SU-DHL-6 (cell line): Measurements from ENCODE around the gene BHMT.
A peak's percentile ranks its signal among the peaks of the same experiment; 100 is the strongest.

Experiments
- H2AFZ ChIP-seq: fragments of 200-600 bp; sonication (generic); 2 replicates; pipeline ENCODE4 v1.6.1; 2014; ENCODE audit warnings: low read depth, mild to moderate bottlenecking, moderate library complexity, mixed read lengths, antibody characterized with exemption, low read length; ENCODE audit not compliant: severe bottlenecking
- H3F3A ChIP-seq: fragments of 200-600 bp; shearing (Covaris generic); 2 replicates; pipeline ENCODE4 v1.6.0; 2016; ENCODE audit warnings: antibody characterized with exemption, mild to moderate bottlenecking; ENCODE audit not compliant: insufficient read depth
- H3K27ac ChIP-seq: fragments of 200-600 bp; sonication (generic); 2 replicates; pipeline ENCODE4 v1.5.1; 2016; ENCODE audit warnings: low read depth, mild to moderate bottlenecking, low read length, moderate library complexity, mixed read lengths
- H3K27me3 ChIP-seq: fragments of 200-600 bp; sonication (generic), shearing (Covaris generic); 2 replicates; pipeline ENCODE4 v1.6.0; 2014; ENCODE audit warnings: mild to moderate bottlenecking, low read length
- H3K36me3 ChIP-seq: fragments of 200-600 bp; sonication (generic); 2 replicates; pipeline ENCODE4 v1.6.1; 2014; ENCODE audit warnings: mild to moderate bottlenecking, low read length, mixed read lengths
- H3K4me2 ChIP-seq: fragments of 300-600, 200-600 bp; shearing (Covaris generic), sonication (generic); 2 replicates; pipeline ENCODE4 v1.6.0; 2014; ENCODE audit warnings: low read length, low read depth, mild to moderate bottlenecking; ENCODE audit not compliant: poor library complexity, severe bottlenecking
- H3K4me3 ChIP-seq: fragments of 200-600 bp; sonication (generic); 2 replicates; pipeline ENCODE4 v1.5.1; 2014; ENCODE audit warnings: antibody characterized with exemption, low read length, mild to moderate bottlenecking, mixed read lengths; ENCODE audit not compliant: insufficient read depth, poor library complexity, severe bottlenecking
- H3K79me2 ChIP-seq: fragments of 200-600 bp; sonication (generic); 2 replicates; pipeline ENCODE4 v1.6.1; 2014; ENCODE audit warnings: mild to moderate bottlenecking, low read length, moderate library complexity; ENCODE audit not compliant: insufficient read depth
- H3K9ac ChIP-seq: fragments of 200-600 bp; sonication (generic); 2 replicates; pipeline ENCODE4 v1.7.0; 2014; ENCODE audit warnings: mild to moderate bottlenecking, low read length
- H3K9me2 ChIP-seq: fragments of 200-600 bp; sonication (generic); replicated peaks from 2 replicates; pipeline ENCODE4 v1.6.1; 2014; ENCODE audit warnings: low read length; ENCODE audit not compliant: insufficient read depth
- H3K9me3 ChIP-seq: fragments of 200-600 bp; sonication (generic); 2 replicates; pipeline ENCODE4 v1.6.1; 2014; ENCODE audit warnings: low read length, mixed read lengths; ENCODE audit not compliant: insufficient read depth
- H4K20me1 ChIP-seq: fragments of 200-600 bp; sonication (generic); 2 replicates; pipeline ENCODE4 v1.6.1; 2014; ENCODE audit warnings: low read depth, mild to moderate bottlenecking, antibody characterized with exemption, low read length, moderate library complexity, mixed read lengths
- EZH2phosphoT487 ChIP-seq: fragments of 200-600 bp; sonication (generic), shearing (Covaris generic); conservative IDR thresholded peaks from 2 replicates; pipeline ENCODE4 v1.6.1; 2018; ENCODE audit warnings: mild to moderate bottlenecking, antibody characterized with exemption, low read length, moderate library complexity, mixed read lengths
- TF ChIP-seq, protein P1 (sequence below): fragments of 200-600 bp; sonication (generic); IDR thresholded peaks from one replicate; pipeline ENCODE4 v1.5.1; 2017; ENCODE audit warnings: antibody characterized with exemption, mild to moderate bottlenecking, low read length, moderate library complexity; ENCODE audit not compliant: insufficient read depth, poor library complexity, severe bottlenecking

BHMT gene

GRCh38 chr5:79108086-79108485 is 3.5 kb upstream of the BHMT start:
- no peak overlapping the region for H3K4me2 ChIP-seq
- H3K9ac ChIP-seq = no peak overlapping the region
- H3K27ac ChIP-seq = no peak overlapping the region
- no peaks in the 10 kb centered on the region for H3K9me2 ChIP-seq
- no peaks in the 10 kb centered on the region for H3K79me2 ChIP-seq
- no peak for TF ChIP-seq EZH2phosphoT487
- no peak overlapping the region for H3K4me3 ChIP-seq
- H3K9me3 ChIP-seq = no peaks in the 10 kb centered on the region
- H3K36me3 ChIP-seq = no peaks in the 10 kb centered on the region
- no peaks in the 10 kb centered on the region for H3F3A ChIP-seq
- no peaks in the 10 kb centered on the region for H4K20me1 ChIP-seq
- H3K27me3 ChIP-seq = no peaks in the 10 kb centered on the region
- no peak overlapping the region for H2AFZ ChIP-seq

GRCh38 chr5:79108792-79109191 is 2.8 kb upstream of the BHMT start:
- Histone ChIP-seq H3K79me2 (no peaks in the 10 kb centered on the region), H2AFZ (no peak overlapping the region), H3K4me3 (no peak overlapping the region), H3K36me3 (no peaks in the 10 kb centered on the region), H3K9me3 (no peaks in the 10 kb centered on the region), H3F3A (no peaks in the 10 kb centered on the region), H3K9me2 (no peaks in the 10 kb centered on the region), H3K27ac (no peak overlapping the region), H4K20me1 (no peaks in the 10 kb centered on the region), H3K27me3 (no peaks in the 10 kb centered on the region), H3K4me2 (no peak overlapping the region), H3K9ac (no peak overlapping the region)
- no peak for TF ChIP-seq EZH2phosphoT487
- TF ChIP-seq, protein P1, sequence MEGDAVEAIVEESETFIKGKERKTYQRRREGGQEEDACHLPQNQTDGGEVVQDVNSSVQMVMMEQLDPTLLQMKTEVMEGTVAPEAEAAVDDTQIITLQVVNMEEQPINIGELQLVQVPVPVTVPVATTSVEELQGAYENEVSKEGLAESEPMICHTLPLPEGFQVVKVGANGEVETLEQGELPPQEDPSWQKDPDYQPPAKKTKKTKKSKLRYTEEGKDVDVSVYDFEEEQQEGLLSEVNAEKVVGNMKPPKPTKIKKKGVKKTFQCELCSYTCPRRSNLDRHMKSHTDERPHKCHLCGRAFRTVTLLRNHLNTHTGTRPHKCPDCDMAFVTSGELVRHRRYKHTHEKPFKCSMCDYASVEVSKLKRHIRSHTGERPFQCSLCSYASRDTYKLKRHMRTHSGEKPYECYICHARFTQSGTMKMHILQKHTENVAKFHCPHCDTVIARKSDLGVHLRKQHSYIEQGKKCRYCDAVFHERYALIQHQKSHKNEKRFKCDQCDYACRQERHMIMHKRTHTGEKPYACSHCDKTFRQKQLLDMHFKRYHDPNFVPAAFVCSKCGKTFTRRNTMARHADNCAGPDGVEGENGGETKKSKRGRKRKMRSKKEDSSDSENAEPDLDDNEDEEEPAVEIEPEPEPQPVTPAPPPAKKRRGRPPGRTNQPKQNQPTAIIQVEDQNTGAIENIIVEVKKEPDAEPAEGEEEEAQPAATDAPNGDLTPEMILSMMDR = no peak

DNA sequence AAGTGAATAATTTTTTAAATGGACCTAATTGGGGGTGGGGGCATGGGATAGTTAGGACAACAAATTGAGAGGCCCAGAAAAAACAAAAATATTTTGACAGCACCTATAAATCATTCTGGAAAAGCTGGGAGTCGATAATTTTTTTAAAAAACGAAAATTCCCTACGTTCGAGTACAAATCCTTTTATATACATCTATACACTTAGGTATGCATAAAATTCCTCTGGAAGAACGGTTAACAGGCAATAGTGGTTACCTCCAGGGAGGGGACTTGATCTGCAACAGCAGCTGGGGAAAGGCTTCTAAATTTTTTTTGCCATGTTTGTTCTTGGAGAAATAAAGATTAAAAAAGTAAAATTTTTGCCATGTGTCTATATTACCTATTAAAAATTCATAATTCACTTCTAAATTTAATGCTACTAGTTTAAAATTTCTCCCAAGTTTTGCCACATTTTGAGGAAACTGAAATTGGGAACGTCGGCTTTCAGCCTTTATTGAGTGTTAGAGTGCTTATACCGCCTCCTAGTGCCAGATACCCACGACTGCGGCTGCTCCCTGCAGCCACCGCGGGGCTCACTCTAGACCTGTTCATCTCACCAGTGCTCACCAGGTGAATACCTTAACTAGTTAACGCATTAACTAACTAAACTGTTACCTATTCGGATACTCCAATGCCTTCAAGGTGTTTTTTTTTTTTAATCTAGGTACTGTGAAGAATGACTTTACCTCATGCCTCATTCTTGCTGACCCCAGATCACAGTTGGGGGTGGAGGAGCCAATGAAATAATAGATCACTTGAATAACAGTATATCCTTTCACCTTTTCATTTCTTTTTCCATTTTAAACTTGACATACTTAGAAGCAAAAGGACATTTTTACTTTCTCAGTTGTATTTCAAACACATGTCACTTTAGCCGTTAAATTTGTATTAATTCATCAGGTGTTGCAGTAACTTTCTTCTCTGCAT is 1.8 kb upstream of the BHMT start:
- no peaks in the 10 kb centered on the region for H3K36me3 ChIP-seq
- no peak overlapping the region for H2AFZ ChIP-seq
- H3K4me3 ChIP-seq = no peak overlapping the region
- H3K9ac ChIP-seq = no peak overlapping the region
- no peaks in the 10 kb centered on the region for H3K79me2 ChIP-seq
- no peak overlapping the region for H3K4me2 ChIP-seq
- H3K9me3 ChIP-seq = no peaks in the 10 kb centered on the region
- no peaks in the 10 kb centered on the region for H3K27me3 ChIP-seq
- H3K9me2 ChIP-seq = no peaks in the 10 kb centered on the region
- no peak overlapping the region for H3K27ac ChIP-seq
- H4K20me1 ChIP-seq = no peaks in the 10 kb centered on the region
- TF ChIP-seq, protein P1 = peak; percentile 59
- no peak for TF ChIP-seq EZH2phosphoT487
- no peaks in the 10 kb centered on the region for H3F3A ChIP-seq
